Gastroesophageal sphincter (tissue), 4 donors: ENCODE results near the gene SH3TC2. TPM values are rescaled to one million over a fixed set of nuclear protein-coding genes. Genes with fewer than 3 reads are reported as not detected.

Experiments
- ATAC-seq: fragments of 150-250 bp; one replicate; pipeline ENCODE4 v1.9.1; 2016; ENCODE audit warnings: mild to moderate bottlenecking, moderate library complexity
- H3K27ac ChIP-seq, 4 donors: fragments of 200-600 bp; sonication (generic) in 3 of 4; 1 replicate in 3 of 4; 2 replicates in 1 of 4; pipeline ENCODE4 v1.5.1; 2016 to 2019
- H3K27me3 ChIP-seq: fragments of 200-600 bp; sonication (generic); one replicate; pipeline ENCODE4 v1.5.1; 2019
- H3K36me3 ChIP-seq, 2 donors: fragments of 200-600 bp; sonication (generic); one replicate each; pipeline ENCODE4 v1.5.1; 2019; ENCODE audit warnings: control low read depth in 1 of 2
- H3K4me1 ChIP-seq, 3 donors: fragments of 200-600 bp; sonication (generic); 1 replicate in 2 of 3; 2 replicates in 1 of 3; pipeline ENCODE4 v1.5.1; 2016 to 2019; ENCODE audit warnings: control low read depth in 2 of 3
- H3K4me3 ChIP-seq, 2 donors: fragments of 200-600 bp; sonication (generic); one replicate each; pipeline ENCODE4 v1.5.1; 2019; ENCODE audit warnings: mild to moderate bottlenecking in 1 of 2, moderate library complexity in 1 of 2
- H3K9me3 ChIP-seq, 3 donors: fragments of 200-600 bp; sonication (generic); one replicate each; pipeline ENCODE4 v1.5.1; 2017 to 2019; ENCODE audit warnings: control low read depth in 2 of 3
- CTCF ChIP-seq, 4 experiments: fragments of 200-600 bp in 2 of 4; fragments of 450-650 bp in 2 of 4; sonication (generic) in 1 of 4; IDR thresholded peaks; one replicate each; pipeline ENCODE4 v1.5.1; 2017 to 2019; ENCODE audit warnings: antibody characterized with exemption in 4 of 4, mild to moderate bottlenecking in 2 of 4, moderate library complexity in 2 of 4
- EP300 ChIP-seq: sonication (generic); formaldehyde crosslinking; IDR thresholded peaks from one replicate; pipeline ENCODE4 v1.6.1; 2017; ENCODE audit warnings: antibody characterized with exemption, mild to moderate bottlenecking
- POLR2A ChIP-seq, 2 donors: fragments of 450-650 bp; IDR thresholded peaks; one replicate each; pipeline ENCODE4 v1.6.1; 2017; ENCODE audit warnings: antibody characterized with exemption in 2 of 2, mild to moderate bottlenecking in 2 of 2, moderate library complexity in 1 of 2
- POLR2AphosphoS5 ChIP-seq: sonication (generic); formaldehyde crosslinking; IDR thresholded peaks from one replicate; pipeline ENCODE4 v1.6.1; 2017; ENCODE audit warnings: antibody characterized with exemption
- WGBS, 2 donors: methylation state at CpG; one replicate each; pipeline ENCODE4 v1.1.5; 2018; ENCODE audit warnings: low coverage in 1 of 2; 5-methylcytosine and 5-hydroxymethylcytosine counted together
- total RNA-seq, 4 donors: library from RNA; depleted of rRNA; stranded (reverse); fragments of >200 nt; gene quantifications; one replicate each; pipeline ENCODE4 v1.1.0, GENCODE V29; 2016

Gene SH3TC2
- total RNA-seq, 4 donors from 2014 or later: 2.3 to 5.0 (median 3.5) TPM

- Histone ChIP-seq H3K4me1 (peaks cover 0 to 5% (median 0%) of the 10 kb centered on the region in 3 donors), H3K36me3 (no peaks in the 10 kb centered on the region), H3K4me3 (no peak overlapping the region), H3K27ac (no peak overlapping the region), H3K27me3 (no peaks in the 10 kb centered on the region), H3K9me3 (no peaks in the 10 kb centered on the region)
- WGBS, 2 donors: 100% methylated on average over 1 of the region's 1 CpG; no CpG with 5 or more reads in 1 of the 2 donors
- no peak for ATAC-seq
- TF ChIP-seq POLR2A (IDR thresholded peaks at IDR 0.05): no peak
- TF ChIP-seq POLR2AphosphoS5: no peak
- TF ChIP-seq CTCF (IDR thresholded peaks at IDR 0.05): no peak
- no peak for TF ChIP-seq EP300
Observed at GRCh38 chr5:149006426-149006825, 56.4 kb downstream of the SH3TC2 start.

- ATAC-seq: no peak
- TF ChIP-seq CTCF (IDR thresholded peaks at IDR 0.05) (no peak), POLR2A (IDR thresholded peaks at IDR 0.05) (no peak), POLR2AphosphoS5 (no peak), EP300 (no peak)
- no peak overlapping the region for H3K27ac ChIP-seq
- no peaks in the 10 kb centered on the region for H3K9me3 ChIP-seq
- no peaks in the 10 kb centered on the region for H3K36me3 ChIP-seq
- 26 to 31% methylated on average over 2 of the region's 2 CpGs for WGBS, 2 donors
- H3K4me1 ChIP-seq: peaks cover 0 to 5% (median 0%) of the 10 kb centered on the region in 3 donors
- no peak overlapping the region for H3K4me3 ChIP-seq
- H3K27me3 ChIP-seq: no peaks in the 10 kb centered on the region
Observed at GRCh38 chr5:149005077-149005892, 57.6 kb downstream of the SH3TC2 start.

- WGBS, 2 donors: 90% methylated on average over 2 of the region's 6 CpGs; no CpG with 5 or more reads in 1 of the 2 donors
- no peak overlapping the region for H3K27ac ChIP-seq
- TF ChIP-seq CTCF (IDR thresholded peaks at IDR 0.05) (no peak), POLR2AphosphoS5 (no peak), EP300 (no peak), POLR2A (IDR thresholded peaks at IDR 0.05) (no peak)
Observed at GRCh38 chr5:149004559-149004958, 58.3 kb downstream of the SH3TC2 start.

GRCh38 chr5:149002761-149003689, 59.8 kb downstream of the SH3TC2 start:
- no peak for ATAC-seq
- H3K4me1 ChIP-seq: peaks cover 0 to 5% (median 0%) of the 10 kb centered on the region in 3 donors
- H3K36me3 ChIP-seq: no peaks in the 10 kb centered on the region
- peaks cover 4% of the 10 kb centered on the region for H3K27me3 ChIP-seq
- no peak overlapping the region for H3K4me3 ChIP-seq
- H3K9me3 ChIP-seq: no peaks in the 10 kb centered on the region
- TF ChIP-seq POLR2AphosphoS5 (no peak), CTCF (IDR thresholded peaks at IDR 0.05) (no peak), EP300 (no peak), POLR2A (IDR thresholded peaks at IDR 0.05) (no peak)
- 60 to 100% methylated on average over 1 of the region's 3 CpGs for WGBS, 2 donors
- no peak overlapping the region for H3K27ac ChIP-seq

More at GRCh38 chr5:149004559-149004958, 58.3 kb downstream of the SH3TC2 start:
- no peaks in the 10 kb centered on the region for H3K36me3 ChIP-seq
- no peaks in the 10 kb centered on the region for H3K27me3 ChIP-seq
- no peak for ATAC-seq
- no peak overlapping the region for H3K4me3 ChIP-seq
- H3K9me3 ChIP-seq: no peaks in the 10 kb centered on the region
- H3K4me1 ChIP-seq: peaks cover 0 to 5% (median 0%) of the 10 kb centered on the region in 3 donors
